Keratinocyte (primary cell): Measurements from ENCODE around the gene PSD2. TPM values are rescaled to one million over a fixed set of nuclear protein-coding genes. Genes with fewer than 3 reads are reported as not detected.

Source experiments
- DNase-seq: peaks from one replicate; pipeline ENCODE4 v3.0.0-alpha.2; 2011; ENCODE audit warnings: low read depth, missing footprints, low spot score
- FAIRE-seq: peaks from 2 replicates; lab custom pipeline; 2011; peaks lifted over from hg19 to GRCh38; lab: Jason Lieb, UNC
- H2AFZ ChIP-seq: 2 replicates; pipeline ENCODE4 v1.6.0; 2012; ENCODE audit warnings: low read length, control low read depth, inconsistent platforms; ENCODE audit not compliant: control insufficient read depth
- H3K27ac ChIP-seq: 2 replicates; pipeline ENCODE4 v1.5.1; 2011; ENCODE audit warnings: low read length; ENCODE audit not compliant: control insufficient read depth, insufficient read depth
- H3K27me3 ChIP-seq: 3 replicates; pipeline ENCODE4 v1.6.0; 2011; ENCODE audit warnings: low read length; ENCODE audit not compliant: control insufficient read depth, insufficient read depth; ENCODE audit errors: extremely low read depth
- H3K36me3 ChIP-seq, 2 experiments: 2 replicates in 1 of 2; 3 replicates in 1 of 2; pipeline ENCODE4 v1.5.1; 2011; ENCODE audit warnings: low read length in 2 of 2, mild to moderate bottlenecking in 1 of 2; ENCODE audit not compliant: control insufficient read depth in 2 of 2, insufficient read depth in 2 of 2; ENCODE audit errors: extremely low read depth in 1 of 2
- H3K4me1 ChIP-seq: 3 replicates; pipeline ENCODE4 v1.5.1; 2011; ENCODE audit warnings: low read length; ENCODE audit not compliant: control insufficient read depth, insufficient read depth; ENCODE audit errors: extremely low read depth
- H3K4me2 ChIP-seq: 3 replicates; pipeline ENCODE4 v1.6.0; 2011; ENCODE audit warnings: low read depth, low read length; ENCODE audit not compliant: control insufficient read depth, insufficient read depth; ENCODE audit errors: extremely low read depth
- H3K4me3 ChIP-seq, 3 experiments: fragments of 200-600 bp in 1 of 3; sonication (generic) in 1 of 3; 2 replicates in 2 of 3; 3 replicates in 1 of 3; pipeline ENCODE4 v1.5.1; 2011 to 2016; ENCODE audit warnings: low read length in 3 of 3, mild to moderate bottlenecking in 3 of 3, control low read depth in 2 of 3, inconsistent platforms in 1 of 3, low read depth in 1 of 3, mixed read lengths in 1 of 3, mixed run types in 1 of 3, moderate library complexity in 1 of 3; ENCODE audit not compliant: control insufficient read depth in 2 of 3, insufficient read depth in 2 of 3; ENCODE audit errors: extremely low read depth in 1 of 3
- H3K79me2 ChIP-seq: 2 replicates; pipeline ENCODE4 v1.6.0; 2012; ENCODE audit warnings: low read length; ENCODE audit not compliant: control insufficient read depth, insufficient read depth
- H3K9ac ChIP-seq: 3 replicates; pipeline ENCODE4 v1.6.0; 2011; ENCODE audit warnings: low read length; ENCODE audit not compliant: control insufficient read depth, insufficient read depth; ENCODE audit errors: extremely low read depth
- H3K9me1 ChIP-seq: 3 replicates; pipeline ENCODE4 v1.6.0; 2011; ENCODE audit warnings: low read length; ENCODE audit not compliant: control insufficient read depth, insufficient read depth; ENCODE audit errors: extremely low read depth
- H3K9me3 ChIP-seq: 2 replicates; pipeline ENCODE4 v1.5.1; 2012; ENCODE audit warnings: low read depth, low read length; ENCODE audit not compliant: control insufficient read depth
- H4K20me1 ChIP-seq: 3 replicates; pipeline ENCODE4 v1.6.0; 2011; ENCODE audit warnings: low read length; ENCODE audit not compliant: control insufficient read depth, insufficient read depth; ENCODE audit errors: extremely low read depth
- EZH2 ChIP-seq: IDR thresholded peaks from one replicate; pipeline ENCODE4 v1.6.1; 2012; ENCODE audit warnings: inconsistent platforms, mild to moderate bottlenecking, low read length, moderate library complexity
- dilution Hi-C: fragments of 300-500 bp; cut with MboI; formaldehyde crosslinking; loops from one replicate; pipeline ENCODE4 v1.7.0; 2020; ENCODE audit warnings: low sequenced_read_pairs; ENCODE audit not compliant: extremely low pct_ligation_motif_present
- polyA plus RNA-seq, 5 experiments: library from polyadenylated mRNA; depleted of rRNA in 3 of 5; stranded (reverse) in 3 of 5; stranded (forward) in 1 of 5; unstranded in 1 of 5; fragments of >200 nt; gene quantifications; 1 replicate in 1 of 5; 2 replicates in 3 of 5; 3 replicates in 1 of 5; pipeline versions ENCODE4 v1.2.1 to v1.2.3, GENCODE V29; 2011 to 2012; ENCODE audit warnings: missing spikeins in 2 of 5, low read depth in 1 of 5, low replicate concordance in 1 of 5
- TF ChIP-seq, protein P1 (sequence below), 3 experiments: IDR thresholded peaks in 1 of 3; conservative IDR thresholded peaks in 1 of 3; optimal IDR thresholded peaks in 1 of 3; 2 replicates in 2 of 3; 3 replicates in 1 of 3; pipeline versions ENCODE3 to v1.5.1; 2011; ENCODE audit warnings: low read length in 3 of 3, mild to moderate bottlenecking in 3 of 3, moderate library complexity in 2 of 3, control low read depth in 1 of 3, inconsistent platforms in 1 of 3; ENCODE audit not compliant: insufficient read depth in 2 of 3; ENCODE audit errors: extremely low read depth in 1 of 3

The PSD2 gene
- polyA plus RNA-seq, 1 donor (not counting 4 experiments of a cell fraction or from before 2014, with no cell fraction given), result not detected

- Histone ChIP-seq H2AFZ (no peak overlapping the region), H3K79me2 (no peaks in the 10 kb centered on the region), H3K9ac (no peak overlapping the region), H3K36me3 (no peaks in the 10 kb centered on the region), H3K27me3 (peaks cover 48% of the 10 kb centered on the region), H4K20me1 (no peaks in the 10 kb centered on the region), H3K9me3 (no peaks in the 10 kb centered on the region), H3K9me1 (no peaks in the 10 kb centered on the region), H3K4me2 (no peak overlapping the region), H3K4me1 (no peaks in the 10 kb centered on the region), H3K4me3 (no peak overlapping the region), H3K27ac (no peak overlapping the region)
- FAIRE-seq, result no peak
- DNase-seq, result no peak
- dilution Hi-C loops, result no loop called here
- TF ChIP-seq EZH2, result peak; percentile 5
- TF ChIP-seq, protein P1, sequence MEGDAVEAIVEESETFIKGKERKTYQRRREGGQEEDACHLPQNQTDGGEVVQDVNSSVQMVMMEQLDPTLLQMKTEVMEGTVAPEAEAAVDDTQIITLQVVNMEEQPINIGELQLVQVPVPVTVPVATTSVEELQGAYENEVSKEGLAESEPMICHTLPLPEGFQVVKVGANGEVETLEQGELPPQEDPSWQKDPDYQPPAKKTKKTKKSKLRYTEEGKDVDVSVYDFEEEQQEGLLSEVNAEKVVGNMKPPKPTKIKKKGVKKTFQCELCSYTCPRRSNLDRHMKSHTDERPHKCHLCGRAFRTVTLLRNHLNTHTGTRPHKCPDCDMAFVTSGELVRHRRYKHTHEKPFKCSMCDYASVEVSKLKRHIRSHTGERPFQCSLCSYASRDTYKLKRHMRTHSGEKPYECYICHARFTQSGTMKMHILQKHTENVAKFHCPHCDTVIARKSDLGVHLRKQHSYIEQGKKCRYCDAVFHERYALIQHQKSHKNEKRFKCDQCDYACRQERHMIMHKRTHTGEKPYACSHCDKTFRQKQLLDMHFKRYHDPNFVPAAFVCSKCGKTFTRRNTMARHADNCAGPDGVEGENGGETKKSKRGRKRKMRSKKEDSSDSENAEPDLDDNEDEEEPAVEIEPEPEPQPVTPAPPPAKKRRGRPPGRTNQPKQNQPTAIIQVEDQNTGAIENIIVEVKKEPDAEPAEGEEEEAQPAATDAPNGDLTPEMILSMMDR (optimal IDR thresholded peaks at IDR 0.05 in 1 of 3, IDR thresholded peaks at IDR 0.05 in 1 of 3, conservative IDR thresholded peaks at IDR 0.05 in 1 of 3; ENCODE audit: extremely low read depth in 1 of 3, insufficient read depth in 2 of 3, low read length in 3 of 3), result no peak
These were observed 1.4 kb upstream of the PSD2 start for GRCh38 chr5:139794067-139794846.

DNA sequence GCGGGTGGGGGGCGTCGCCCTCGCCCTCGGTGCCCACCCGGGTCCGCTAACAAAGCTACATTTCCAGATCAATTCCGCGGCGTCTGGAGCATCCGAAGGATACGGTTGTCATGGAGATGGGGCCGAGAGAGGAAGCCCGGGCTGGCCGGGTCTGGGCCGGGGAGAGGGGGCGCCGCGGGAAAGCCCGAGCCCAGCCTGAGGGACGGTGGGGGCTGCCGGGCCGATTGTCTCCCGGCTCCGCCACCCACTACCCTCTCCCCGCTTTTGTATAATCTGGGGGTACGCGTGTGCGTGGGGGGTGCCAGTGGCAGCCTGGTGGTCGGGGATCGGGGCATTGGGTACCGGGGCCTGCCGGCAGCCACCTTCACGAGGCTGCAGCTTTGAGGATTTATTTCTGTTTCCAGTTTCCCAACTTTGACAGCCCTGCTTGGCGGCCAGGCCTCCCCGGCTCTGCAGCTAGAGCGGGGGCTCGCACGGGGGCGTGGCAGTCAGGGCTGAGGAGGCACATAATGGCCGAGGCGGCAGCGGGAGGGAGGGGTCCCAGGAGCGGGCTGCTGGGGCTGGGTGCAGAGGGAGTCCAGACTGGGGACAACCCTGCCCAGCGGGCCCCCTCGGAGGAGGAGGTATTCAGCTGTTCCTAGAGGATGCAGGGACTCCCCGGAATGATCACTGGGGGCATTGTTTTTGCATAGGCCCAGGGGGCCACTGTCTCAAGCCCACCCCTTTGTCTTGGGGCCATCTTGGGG, 626 bp downstream of the PSD2 start:
- Histone ChIP-seq H3K27me3 (peaks cover 53% of the 10 kb centered on the region), H3K27ac (no peak overlapping the region), H3K4me3 (no peak overlapping the region), H3K9me1 (no peaks in the 10 kb centered on the region), H3K79me2 (no peaks in the 10 kb centered on the region), H3K36me3 (no peaks in the 10 kb centered on the region), H3K4me2 (no peak overlapping the region), H3K9ac (no peak overlapping the region), H4K20me1 (no peaks in the 10 kb centered on the region), H3K9me3 (no peaks in the 10 kb centered on the region), H2AFZ (no peak overlapping the region), H3K4me1 (no peaks in the 10 kb centered on the region)
- no peak for FAIRE-seq
- TF ChIP-seq, protein P1 (optimal IDR thresholded peaks at IDR 0.05 in 1 of 3, IDR thresholded peaks at IDR 0.05 in 1 of 3, conservative IDR thresholded peaks at IDR 0.05 in 1 of 3; ENCODE audit: extremely low read depth in 1 of 3, insufficient read depth in 2 of 3, low read length in 3 of 3), result no peak
- TF ChIP-seq EZH2, result peak; percentile 49
- dilution Hi-C loops, result no loop called here
- no peak for DNase-seq
